ENCODE measurements around the gene PPFIBP2. TPM values are rescaled to one million over a fixed set of nuclear protein-coding genes. Genes with fewer than 3 reads are reported as not detected.

PPFIBP2 gene
- total RNA-seq, 1 donor from 2014 or later = 1.8 TPM

DNA sequence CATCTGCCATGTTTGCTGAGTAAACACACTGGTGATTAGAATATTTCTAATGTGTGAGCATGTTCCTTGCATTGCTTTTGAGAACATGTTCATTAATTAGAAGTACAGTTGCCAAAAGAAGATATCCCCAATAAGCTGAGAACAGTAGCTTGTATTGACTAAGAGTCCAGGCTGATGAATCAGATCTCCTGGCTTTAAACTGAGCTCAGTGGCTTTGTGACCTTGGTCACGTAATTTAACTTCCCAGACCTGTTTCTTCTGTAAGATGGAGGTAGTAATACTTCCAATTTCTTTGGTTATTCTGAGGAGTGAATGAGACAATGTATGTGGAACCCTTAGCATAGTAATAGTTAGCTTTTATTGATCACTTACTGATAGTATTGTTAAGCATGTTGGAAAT is 97.6 kb downstream of the PPFIBP2 start:
- no peaks in the 10 kb centered on the region for H3K36me3 Mint-ChIP-seq (ENCODE audit: low read depth, unreplicated experiment)
- Histone ChIP-seq H3K9me3 (ENCODE audit: insufficient read depth, low read depth, low read length) (no peaks in the 10 kb centered on the region), H3K4me3 (ENCODE audit: insufficient read depth, low read depth, low read length) (no peak overlapping the region)

DNA sequence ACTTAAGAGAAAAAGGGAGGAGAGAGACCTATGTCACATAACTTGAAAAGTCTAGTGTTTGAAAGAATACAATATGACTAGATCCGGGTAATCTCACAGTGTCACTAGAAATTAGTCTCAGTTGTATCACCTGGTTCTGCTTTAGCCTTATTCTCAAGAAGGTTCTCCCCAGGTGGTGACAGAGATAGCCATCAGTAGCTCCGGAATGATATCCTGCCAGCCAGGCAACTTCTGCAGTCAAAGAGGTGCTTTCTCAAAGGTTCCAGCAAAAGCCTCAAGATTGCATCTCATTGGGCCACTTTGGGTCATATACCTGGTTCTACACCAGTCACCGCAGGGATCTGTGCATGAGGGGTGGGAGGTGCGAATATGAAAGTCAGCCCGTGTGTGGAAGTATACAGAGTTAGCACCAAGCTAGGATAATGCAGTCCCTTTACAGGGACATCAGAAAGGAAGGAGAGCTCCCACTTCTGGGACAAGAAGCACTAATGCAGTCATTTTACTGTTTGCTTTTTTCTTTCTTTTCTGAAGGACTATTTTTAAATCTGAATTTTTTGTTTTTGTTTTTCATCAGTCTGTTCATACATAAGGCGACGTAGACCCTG is 98.4 kb downstream of the PPFIBP2 start:
- H3K36me3 Mint-ChIP-seq (ENCODE audit: low read depth, unreplicated experiment) = no peaks in the 10 kb centered on the region
- Histone ChIP-seq H3K4me1 (ENCODE audit: insufficient read depth, low read length) (no peaks in the 10 kb centered on the region), H3K36me3 (ENCODE audit: insufficient read depth, low read length) (no peaks in the 10 kb centered on the region), H3K27ac (ENCODE audit: low read depth, low read length) (no peak overlapping the region), H3K4me3 (ENCODE audit: insufficient read depth, low read depth, low read length) (no peak overlapping the region), H3K9ac (ENCODE audit: low read length) (no peak overlapping the region), H3K9me3 (ENCODE audit: insufficient read depth, low read depth, low read length) (no peaks in the 10 kb centered on the region), H3K79me2 (ENCODE audit: insufficient read depth, low read length) (no peaks in the 10 kb centered on the region), H4K20me1 (ENCODE audit: insufficient read depth, low read length) (no peaks in the 10 kb centered on the region), H3K4me2 (ENCODE audit: low read length) (no peak overlapping the region), H2AFZ (ENCODE audit: low read depth, low read length) (no peak overlapping the region), H3K27me3 (ENCODE audit: insufficient read depth, low read length) (peaks cover 5% of the 10 kb centered on the region)
- DNase-seq (ENCODE audit: low read depth) (no peak), FAIRE-seq (no peak)
- H3K4me3 Mint-ChIP-seq (ENCODE audit: unreplicated experiment) = no peak overlapping the region
- TF ChIP-seq, protein P1, sequence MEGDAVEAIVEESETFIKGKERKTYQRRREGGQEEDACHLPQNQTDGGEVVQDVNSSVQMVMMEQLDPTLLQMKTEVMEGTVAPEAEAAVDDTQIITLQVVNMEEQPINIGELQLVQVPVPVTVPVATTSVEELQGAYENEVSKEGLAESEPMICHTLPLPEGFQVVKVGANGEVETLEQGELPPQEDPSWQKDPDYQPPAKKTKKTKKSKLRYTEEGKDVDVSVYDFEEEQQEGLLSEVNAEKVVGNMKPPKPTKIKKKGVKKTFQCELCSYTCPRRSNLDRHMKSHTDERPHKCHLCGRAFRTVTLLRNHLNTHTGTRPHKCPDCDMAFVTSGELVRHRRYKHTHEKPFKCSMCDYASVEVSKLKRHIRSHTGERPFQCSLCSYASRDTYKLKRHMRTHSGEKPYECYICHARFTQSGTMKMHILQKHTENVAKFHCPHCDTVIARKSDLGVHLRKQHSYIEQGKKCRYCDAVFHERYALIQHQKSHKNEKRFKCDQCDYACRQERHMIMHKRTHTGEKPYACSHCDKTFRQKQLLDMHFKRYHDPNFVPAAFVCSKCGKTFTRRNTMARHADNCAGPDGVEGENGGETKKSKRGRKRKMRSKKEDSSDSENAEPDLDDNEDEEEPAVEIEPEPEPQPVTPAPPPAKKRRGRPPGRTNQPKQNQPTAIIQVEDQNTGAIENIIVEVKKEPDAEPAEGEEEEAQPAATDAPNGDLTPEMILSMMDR (IDR thresholded peaks at IDR 0.05; ENCODE audit: insufficient read depth, low read depth, low read length) = no peak
- H3K27ac Mint-ChIP-seq (ENCODE audit: unreplicated experiment) = no peak overlapping the region
- H3K4me1 Mint-ChIP-seq (ENCODE audit: low read depth, unreplicated experiment) = peaks cover 8% of the 10 kb centered on the region
- H3K27me3 Mint-ChIP-seq (ENCODE audit: low read depth, unreplicated experiment) = peaks cover 8% of the 10 kb centered on the region
- no peaks in the 10 kb centered on the region for H3K9me3 Mint-ChIP-seq (ENCODE audit: unreplicated experiment)

More for the DNA sequence above, 97.6 kb downstream of the PPFIBP2 start:
- Mint-ChIP-seq H3K4me1 (ENCODE audit: low read depth, unreplicated experiment) (peaks cover 8% of the 10 kb centered on the region), H3K27ac (ENCODE audit: unreplicated experiment) (no peak overlapping the region), H3K4me3 (ENCODE audit: unreplicated experiment) (no peak overlapping the region), H3K9me3 (ENCODE audit: unreplicated experiment) (no peaks in the 10 kb centered on the region), H3K27me3 (ENCODE audit: low read depth, unreplicated experiment) (peaks cover 8% of the 10 kb centered on the region)
- no peak for FAIRE-seq
- no peak for DNase-seq (ENCODE audit: low read depth)
- Histone ChIP-seq H3K79me2 (ENCODE audit: insufficient read depth, low read length) (no peaks in the 10 kb centered on the region), H4K20me1 (ENCODE audit: insufficient read depth, low read length) (no peaks in the 10 kb centered on the region), H3K4me1 (ENCODE audit: insufficient read depth, low read length) (no peaks in the 10 kb centered on the region), H3K27ac (ENCODE audit: low read depth, low read length) (no peak overlapping the region), H3K4me2 (ENCODE audit: low read length) (no peak overlapping the region), H2AFZ (ENCODE audit: low read depth, low read length) (no peak overlapping the region), H3K9ac (ENCODE audit: low read length) (no peak overlapping the region), H3K27me3 (ENCODE audit: insufficient read depth, low read length) (peaks cover 5% of the 10 kb centered on the region), H3K36me3 (ENCODE audit: insufficient read depth, low read length) (no peaks in the 10 kb centered on the region)
- TF ChIP-seq, protein P1 (IDR thresholded peaks at IDR 0.05; ENCODE audit: insufficient read depth, low read depth, low read length) = no peak

DNA sequence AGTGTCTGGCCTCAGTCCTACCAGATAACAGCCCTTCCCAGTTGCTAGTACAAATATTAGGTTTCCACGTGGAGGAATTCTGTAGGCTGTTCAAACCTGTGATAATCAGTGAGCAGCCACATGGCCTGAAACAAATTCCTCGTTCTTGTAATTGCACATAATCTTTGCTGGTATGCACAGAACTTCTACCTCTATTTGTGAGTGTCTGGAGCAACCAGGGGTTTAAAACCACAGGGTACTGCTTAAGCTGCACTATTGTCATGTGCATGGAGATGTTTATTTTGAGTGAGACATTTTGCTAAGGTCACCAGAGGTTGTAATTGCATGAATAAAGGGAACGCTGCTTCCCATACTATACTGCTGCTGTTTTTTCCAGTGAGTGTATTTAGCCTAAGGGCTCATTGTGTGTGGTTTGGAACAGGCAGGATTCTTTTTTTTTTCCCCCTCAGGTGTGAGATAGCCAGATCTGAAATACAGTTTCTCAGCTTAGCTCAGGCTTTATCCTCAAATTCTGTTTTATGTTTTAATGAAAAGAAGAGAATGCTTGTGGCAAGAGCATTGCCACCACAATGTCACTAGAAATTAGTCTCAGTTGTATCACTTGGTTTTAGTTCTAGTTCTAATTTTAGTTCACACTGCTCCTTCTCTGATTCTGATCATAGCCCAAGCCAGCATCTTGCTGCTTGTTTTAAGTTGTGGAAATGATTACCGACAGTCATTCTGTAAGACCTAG is 99.0 kb downstream of the PPFIBP2 start:
- peak; percentile 6 for DNase-seq (ENCODE audit: low read depth)
- Histone ChIP-seq H4K20me1 (ENCODE audit: insufficient read depth, low read length) (no peaks in the 10 kb centered on the region), H3K79me2 (ENCODE audit: insufficient read depth, low read length) (no peaks in the 10 kb centered on the region), H3K4me3 (ENCODE audit: insufficient read depth, low read depth, low read length) (no peak overlapping the region), H3K9ac (ENCODE audit: low read length) (no peak overlapping the region), H3K9me3 (ENCODE audit: insufficient read depth, low read depth, low read length) (no peaks in the 10 kb centered on the region), H3K27ac (ENCODE audit: low read depth, low read length) (no peak overlapping the region), H2AFZ (ENCODE audit: low read depth, low read length) (no peak overlapping the region), H3K36me3 (ENCODE audit: insufficient read depth, low read length) (no peaks in the 10 kb centered on the region), H3K4me2 (ENCODE audit: low read length) (no peak overlapping the region), H3K27me3 (ENCODE audit: insufficient read depth, low read length) (peaks cover 5% of the 10 kb centered on the region), H3K4me1 (ENCODE audit: insufficient read depth, low read length) (no peaks in the 10 kb centered on the region)
- Mint-ChIP-seq H3K27me3 (ENCODE audit: low read depth, unreplicated experiment) (peaks cover 8% of the 10 kb centered on the region), H3K36me3 (ENCODE audit: low read depth, unreplicated experiment) (no peaks in the 10 kb centered on the region), H3K27ac (ENCODE audit: unreplicated experiment) (no peak overlapping the region), H3K4me3 (ENCODE audit: unreplicated experiment) (no peak overlapping the region), H3K9me3 (ENCODE audit: unreplicated experiment) (no peaks in the 10 kb centered on the region), H3K4me1 (ENCODE audit: low read depth, unreplicated experiment) (peaks cover 8% of the 10 kb centered on the region)
- FAIRE-seq = no peak
- TF ChIP-seq EZH2 (IDR thresholded peaks at IDR 0.05; ENCODE audit: insufficient read depth, low read length) = no peak
- TF ChIP-seq, protein P1 (IDR thresholded peaks at IDR 0.05; ENCODE audit: insufficient read depth, low read depth, low read length) = no peak
